GM12872 (cell line): ENCODE measurements around the gene TMC1.

Experiments
- CTCF ChIP-seq: IDR thresholded peaks from 3 replicates; pipeline ENCODE4 v1.5.1; 2011; ENCODE audit warnings: low read depth, mild to moderate bottlenecking, low read length, moderate library complexity; ENCODE audit not compliant: insufficient read depth

The TMC1 gene

GRCh38 chr9:72726947-72727346 is 205.5 kb downstream of the TMC1 start:
- no peak for TF ChIP-seq CTCF

GRCh38 chr9:72728031-72728770 is 206.8 kb downstream of the TMC1 start:
- TF ChIP-seq CTCF: no peak

GRCh38 chr9:72733895-72734294 is 212.5 kb downstream of the TMC1 start:
- no peak for TF ChIP-seq CTCF

GRCh38 chr9:72734631-72735030 is 213.2 kb downstream of the TMC1 start:
- TF ChIP-seq CTCF: no peak

GRCh38 chr9:72743836-72744235 is 222.4 kb downstream of the TMC1 start:
- TF ChIP-seq CTCF: no peak

GRCh38 chr9:72749276-72749675 is 227.9 kb downstream of the TMC1 start:
- TF ChIP-seq CTCF: no peak

GRCh38 chr9:72751541-72751940 is 230.1 kb downstream of the TMC1 start:
- TF ChIP-seq CTCF: no peak
